IPS-11a (cell line): ENCODE measurements around the gene ZGLP1.

Source experiments
- H3K4me3 ChIP-seq: one replicate; pipeline ENCODE4 v1.5.1; 2013; ENCODE audit warnings: low read depth, low read length, control low read depth

Gene ZGLP1

GRCh38 chr19:10255358-10255757 lies 54.3 kb downstream of the ZGLP1 start:
- H3K4me3 ChIP-seq, result no peak overlapping the region
